ENCODE measurements around the gene RAB10.
"Not testable (repeated sequence)": the region's sequence is repeated elsewhere in the genome, so short reads cannot be mapped to it uniquely, and the experiment has no call there.

The RAB10 gene

DNA sequence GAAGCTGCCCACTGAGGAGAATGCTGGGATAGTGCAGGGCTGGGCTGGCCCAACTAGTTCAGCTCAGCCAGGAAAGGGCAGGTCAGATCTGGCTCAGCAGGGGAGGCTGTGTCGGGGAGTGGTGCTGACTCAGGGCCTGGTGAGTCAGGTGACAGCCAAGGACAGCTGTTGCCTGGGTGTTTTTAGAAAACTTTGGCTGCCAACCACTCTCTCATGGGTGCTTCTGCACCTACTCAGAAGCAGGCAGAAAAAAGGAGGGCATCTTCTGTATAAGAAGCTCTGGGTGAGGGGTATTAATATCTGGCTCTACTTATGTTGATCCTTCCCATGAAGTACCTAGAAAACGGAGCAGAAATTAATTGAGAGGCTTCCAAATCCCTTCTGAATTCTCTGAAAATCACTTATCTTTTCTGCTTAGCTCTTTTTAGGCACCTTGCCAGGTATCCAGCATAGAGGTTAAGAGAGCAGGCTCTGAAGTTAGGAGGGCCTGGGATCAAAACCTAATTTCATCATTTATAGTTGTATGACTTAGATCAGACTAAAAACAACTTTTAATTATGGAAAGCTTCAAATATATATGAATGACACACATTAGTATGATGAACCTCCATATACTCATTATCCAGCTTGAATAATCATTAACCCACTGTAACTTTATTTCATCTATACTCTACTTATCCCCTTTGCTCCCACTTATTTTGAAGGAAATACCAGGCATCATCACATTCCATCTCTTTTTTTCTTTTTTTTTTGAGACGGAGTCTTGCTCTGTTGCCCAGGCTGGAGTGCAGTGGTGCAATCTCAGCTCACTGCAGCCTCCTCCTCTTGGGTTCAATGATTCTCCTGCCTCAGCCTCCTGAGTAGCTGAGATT is 15.5 kb upstream of the RAB10 start:
- no peak for TF ChIP-seq JUND (IDR thresholded peaks at IDR 0.05; ENCODE audit: low read depth)
- peak in 1 of 2 experiments; percentile 22 for DNase-seq (ENCODE audit: low read depth in 1 of 2, low spot score in 1 of 2)
- in situ Hi-C loops (cut with HindIII; ENCODE audit: low pct_unique_long_range_greater_than_20kb, low sequenced_read_pairs): no loop called here

DNA sequence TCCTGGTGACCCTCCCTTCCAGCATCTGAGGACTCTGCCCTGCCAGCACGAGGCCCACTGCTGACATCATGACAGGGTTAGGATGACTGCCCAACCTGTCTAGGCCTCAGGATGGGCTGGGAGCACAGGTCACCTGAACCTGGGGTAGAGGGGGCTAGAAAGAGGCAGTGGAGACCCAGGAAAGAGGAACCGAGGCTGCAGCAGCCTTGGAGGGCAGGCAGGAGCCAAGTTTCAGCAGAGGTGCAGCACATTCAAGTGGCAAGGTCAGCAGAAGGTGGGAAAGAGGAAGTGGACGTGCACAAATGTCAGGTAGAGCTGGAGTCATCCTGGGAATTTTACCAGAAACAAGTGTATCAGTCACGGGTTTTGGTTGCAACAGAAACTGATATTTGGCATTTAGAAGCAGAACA is 13.6 kb upstream of the RAB10 start:
- no peak for DNase-seq (ENCODE audit: low read depth in 1 of 2, low spot score in 1 of 2)
- in situ Hi-C loops (cut with HindIII; ENCODE audit: low pct_unique_long_range_greater_than_20kb, low sequenced_read_pairs): no loop called here
- no peak for TF ChIP-seq JUND (IDR thresholded peaks at IDR 0.05; ENCODE audit: low read depth)

DNA sequence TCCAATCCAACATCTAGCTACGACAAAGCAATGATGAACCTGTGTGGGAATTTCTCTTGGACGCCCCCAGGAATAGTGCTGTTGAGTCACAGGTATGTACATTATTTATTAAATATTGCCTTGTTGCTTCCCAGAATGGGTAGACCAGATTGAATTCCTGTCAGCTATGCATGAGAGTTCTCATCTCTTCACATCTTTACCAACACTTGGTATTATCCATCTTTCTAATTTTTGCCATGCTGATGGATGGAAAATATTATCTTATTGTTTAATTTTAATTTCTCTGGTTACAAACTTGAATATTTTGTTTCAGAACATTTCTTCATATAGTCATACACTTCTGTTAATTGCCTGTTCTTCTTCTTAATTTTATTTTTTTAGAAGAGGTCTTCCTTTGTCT is 9.6 kb upstream of the RAB10 start:
- TF ChIP-seq JUND (IDR thresholded peaks at IDR 0.05; ENCODE audit: low read depth): no peak
- in situ Hi-C loops (cut with HindIII; ENCODE audit: low pct_unique_long_range_greater_than_20kb, low sequenced_read_pairs): no loop called here
- no peak for DNase-seq (ENCODE audit: low read depth in 1 of 2, low spot score in 1 of 2)

DNA sequence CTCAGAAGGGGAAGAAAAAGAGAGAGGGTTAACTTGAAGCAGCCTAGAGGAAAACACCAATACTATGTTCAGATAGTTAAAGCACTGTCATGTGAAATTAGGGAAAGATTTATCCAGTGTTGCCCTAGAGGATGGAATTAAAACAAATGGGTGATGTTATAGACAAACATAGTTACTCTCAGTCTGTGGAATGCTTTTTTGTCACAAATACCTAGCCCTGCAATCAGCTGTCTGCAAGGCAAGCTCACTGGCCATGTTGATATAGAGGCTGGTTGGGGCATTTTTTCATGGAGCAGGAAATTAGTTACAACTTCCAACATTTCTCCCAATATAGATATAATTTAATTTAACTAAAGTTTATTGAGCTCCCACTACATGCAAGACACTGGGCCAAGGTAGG is 8.4 kb upstream of the RAB10 start:
- in situ Hi-C loops (cut with HindIII; ENCODE audit: low pct_unique_long_range_greater_than_20kb, low sequenced_read_pairs): no loop called here
- no peak for TF ChIP-seq JUND (IDR thresholded peaks at IDR 0.05; ENCODE audit: low read depth)
- no peak for DNase-seq (ENCODE audit: low read depth in 1 of 2, low spot score in 1 of 2)

DNA sequence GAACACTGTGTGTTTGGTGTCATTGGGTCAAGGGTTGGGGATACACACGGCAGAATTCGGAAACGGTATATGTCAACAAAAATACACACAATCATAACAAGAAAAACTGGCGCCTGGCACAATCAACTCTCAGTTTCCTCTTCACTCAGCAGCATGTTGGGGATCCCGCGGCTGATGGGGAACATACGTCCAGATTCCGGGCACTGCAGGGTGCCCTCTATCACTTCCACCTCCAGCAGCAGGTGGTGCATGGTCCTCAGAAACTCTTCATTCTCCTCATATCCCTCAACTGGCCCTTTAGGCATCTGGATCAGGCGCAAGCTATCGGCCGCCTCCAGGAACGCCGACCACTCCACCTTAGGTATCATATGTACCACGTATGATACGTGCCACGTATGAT is 5.8 kb upstream of the RAB10 start:
- DNase-seq (ENCODE audit: low read depth in 1 of 2, low spot score in 1 of 2); in situ Hi-C loops (cut with HindIII; ENCODE audit: low pct_unique_long_range_greater_than_20kb, low sequenced_read_pairs): not testable (repeated sequence)

DNA sequence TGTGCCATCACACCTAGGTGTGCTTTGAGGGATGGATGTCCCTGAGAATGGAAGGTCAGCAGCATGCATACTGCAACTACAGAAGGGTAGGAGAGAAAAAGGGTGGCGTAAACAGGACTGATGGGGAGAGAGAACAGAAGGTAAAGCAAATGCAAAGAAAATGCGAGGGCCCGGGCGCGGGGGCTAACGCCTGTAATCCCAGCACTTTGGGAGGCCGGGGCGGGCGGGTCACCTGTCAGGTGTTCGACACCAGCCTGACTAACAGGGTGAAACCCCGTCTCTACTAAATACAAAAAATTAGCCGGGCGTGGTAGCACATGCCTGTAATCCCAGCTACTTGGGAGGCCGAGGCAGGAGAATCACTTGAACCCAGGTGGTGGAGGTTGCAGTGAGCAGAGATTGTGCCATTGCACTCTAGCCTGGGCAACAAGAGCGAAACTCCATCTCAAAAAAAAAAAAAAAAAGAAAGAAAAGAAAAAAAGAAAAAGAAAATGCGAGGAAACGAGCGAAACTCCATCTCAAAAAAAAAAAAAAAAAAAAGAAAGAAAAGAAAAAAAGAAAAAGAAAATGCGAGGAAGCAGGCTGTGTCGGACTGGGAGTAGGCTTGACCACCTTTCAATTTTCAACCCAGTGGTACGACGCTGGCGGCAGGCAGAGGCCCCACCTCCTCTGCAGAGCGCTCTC is 1.2 kb upstream of the RAB10 start:
- in situ Hi-C loops (cut with HindIII; ENCODE audit: low pct_unique_long_range_greater_than_20kb, low sequenced_read_pairs); DNase-seq (ENCODE audit: low read depth in 1 of 2, low spot score in 1 of 2): not testable (repeated sequence)

DNA sequence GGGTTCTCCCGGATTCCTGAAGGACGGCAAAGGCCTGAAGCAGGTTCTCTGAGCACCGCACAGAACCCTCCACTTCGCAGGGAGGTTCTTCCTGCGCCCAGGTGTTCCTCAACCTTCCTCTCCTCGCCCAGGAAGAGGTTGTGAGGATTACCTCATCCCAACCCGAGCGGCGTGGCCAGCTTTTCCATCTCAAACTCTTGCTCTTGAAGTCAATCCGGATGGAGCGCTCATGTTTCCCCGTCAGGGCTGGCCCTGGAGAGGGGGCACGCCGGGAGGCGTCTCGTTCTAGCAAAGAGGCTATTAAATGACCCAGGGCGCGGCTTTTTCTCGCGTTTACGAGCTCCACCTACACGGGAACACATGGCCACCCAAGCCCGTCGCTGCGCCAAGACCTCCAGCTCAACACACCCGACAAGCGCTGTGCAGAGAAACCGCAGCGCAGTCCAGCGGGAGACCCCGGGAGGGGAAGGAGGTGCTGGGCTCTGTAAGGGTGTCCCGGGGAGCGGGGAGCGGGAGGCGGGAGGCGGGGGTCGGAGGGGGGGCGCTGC is 540 bp upstream of the RAB10 start:
- in situ Hi-C loops (cut with HindIII; ENCODE audit: low pct_unique_long_range_greater_than_20kb, low sequenced_read_pairs): no loop called here
- no peak for TF ChIP-seq JUND (IDR thresholded peaks at IDR 0.05; ENCODE audit: low read depth)
- peak; percentile 23 to 84 for DNase-seq (ENCODE audit: low read depth in 1 of 2, low spot score in 1 of 2)

DNA sequence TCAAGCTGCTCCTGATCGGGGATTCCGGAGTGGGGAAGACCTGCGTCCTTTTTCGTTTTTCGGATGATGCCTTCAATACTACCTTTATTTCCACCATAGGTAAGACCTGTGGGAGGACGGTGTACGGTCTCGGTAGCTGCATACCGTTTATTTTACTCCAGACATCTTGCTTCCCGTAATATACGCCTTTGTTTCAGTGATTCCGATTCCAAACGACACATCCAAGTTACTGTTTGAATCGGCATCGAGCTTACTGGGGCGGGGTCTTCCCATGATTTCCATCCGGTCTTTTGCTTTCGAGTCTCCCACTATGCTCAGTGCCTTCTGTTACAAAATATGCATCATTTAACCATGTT is 731 bp downstream of the RAB10 start:
- DNase-seq (ENCODE audit: low read depth in 1 of 2, low spot score in 1 of 2): no peak
- TF ChIP-seq JUND (IDR thresholded peaks at IDR 0.05; ENCODE audit: low read depth): no peak
- in situ Hi-C loops (cut with HindIII; ENCODE audit: low pct_unique_long_range_greater_than_20kb, low sequenced_read_pairs): no loop called here

DNA sequence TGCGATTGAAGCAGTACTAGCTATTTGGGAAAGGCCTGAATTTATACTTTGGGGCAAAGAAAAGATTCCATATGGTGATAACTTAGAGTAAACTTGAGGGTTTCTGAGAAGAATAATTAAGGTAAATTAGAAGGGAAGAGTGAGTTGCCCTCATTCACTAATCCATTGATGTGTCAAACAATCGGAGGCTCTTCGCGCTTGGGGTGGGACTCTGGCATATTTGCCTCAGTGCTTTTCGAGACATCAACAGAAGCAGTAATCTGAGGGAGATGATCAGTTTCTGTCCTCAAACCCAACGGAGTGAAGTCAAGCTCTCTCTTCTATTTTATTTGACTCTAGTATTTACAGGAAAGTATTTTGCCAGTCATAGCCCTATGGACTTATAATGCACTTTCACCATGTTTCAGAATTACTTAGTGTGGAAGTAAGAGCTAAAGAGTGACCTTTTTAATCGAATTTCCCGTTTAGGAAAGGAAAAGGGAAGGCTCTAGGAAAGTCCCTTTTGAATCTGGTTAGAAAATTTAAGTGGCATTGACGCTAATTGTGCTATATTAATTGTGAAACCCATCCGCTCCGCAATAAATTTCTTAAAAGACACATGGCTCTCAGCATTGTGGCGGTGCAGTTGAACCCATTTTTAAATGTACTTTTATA is 1.3 kb downstream of the RAB10 start:
- DNase-seq (ENCODE audit: low read depth in 1 of 2, low spot score in 1 of 2): no peak
- no peak for TF ChIP-seq JUND (IDR thresholded peaks at IDR 0.05; ENCODE audit: low read depth)
- in situ Hi-C loops (cut with HindIII; ENCODE audit: low pct_unique_long_range_greater_than_20kb, low sequenced_read_pairs): no loop called here

DNA sequence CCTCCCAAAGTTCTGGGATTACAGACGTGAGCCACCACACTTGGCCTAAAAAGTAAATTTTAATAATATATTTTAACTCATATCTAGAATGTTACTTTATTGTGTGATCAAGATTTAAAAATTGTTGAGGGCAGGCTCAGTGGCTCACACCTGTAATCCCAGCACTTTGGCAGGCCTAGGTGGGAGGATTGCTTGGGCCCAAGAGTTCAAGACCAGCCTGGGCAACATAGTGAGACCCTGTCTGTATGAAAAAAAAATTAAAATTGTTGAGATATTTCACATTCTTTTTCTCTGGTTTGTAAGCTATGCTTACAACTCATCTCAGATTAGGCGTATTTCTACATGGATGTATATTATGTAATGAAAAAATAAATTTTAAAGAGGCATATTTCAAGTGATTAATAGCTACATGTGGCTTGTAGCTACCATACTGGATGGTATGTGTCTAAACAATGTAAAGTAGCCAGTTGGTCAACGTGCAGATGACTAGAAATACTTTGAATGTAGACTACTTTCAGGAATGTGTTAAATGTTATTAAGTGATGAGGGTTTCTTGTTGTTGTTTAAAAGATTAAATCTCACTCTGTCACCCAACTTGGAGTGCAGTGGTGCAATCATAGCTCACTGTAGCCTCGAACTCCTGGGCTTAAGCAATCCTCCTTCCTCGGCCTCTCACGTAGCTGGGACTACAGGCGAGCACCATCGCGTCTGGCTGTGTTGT is 5.9 kb downstream of the RAB10 start:
- DNase-seq (ENCODE audit: low read depth in 1 of 2, low spot score in 1 of 2): no peak
- no peak for TF ChIP-seq JUND (IDR thresholded peaks at IDR 0.05; ENCODE audit: low read depth)
- in situ Hi-C loops (cut with HindIII; ENCODE audit: low pct_unique_long_range_greater_than_20kb, low sequenced_read_pairs): no loop called here

DNA sequence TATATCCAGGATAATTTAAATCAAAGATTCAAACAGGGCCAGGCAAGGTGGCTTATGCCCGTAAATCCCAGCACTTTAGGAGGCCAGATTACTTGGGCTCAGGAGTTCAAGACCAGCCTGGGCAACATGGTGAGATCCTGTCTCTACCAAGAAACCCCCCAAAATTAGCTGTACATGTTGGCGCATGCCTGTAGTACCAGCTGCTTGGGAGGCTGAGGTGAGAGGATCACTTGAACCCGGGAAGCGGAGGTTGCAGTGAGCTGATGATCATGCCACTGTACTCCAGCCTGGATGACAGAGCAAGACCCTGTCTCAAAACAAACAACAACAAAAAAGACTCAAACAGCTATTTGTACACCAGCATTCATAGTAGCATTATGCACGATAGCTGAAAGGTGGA is 9.2 kb downstream of the RAB10 start:
- no peak for TF ChIP-seq JUND (IDR thresholded peaks at IDR 0.05; ENCODE audit: low read depth)
- in situ Hi-C loops (cut with HindIII; ENCODE audit: low pct_unique_long_range_greater_than_20kb, low sequenced_read_pairs): no loop called here

DNA sequence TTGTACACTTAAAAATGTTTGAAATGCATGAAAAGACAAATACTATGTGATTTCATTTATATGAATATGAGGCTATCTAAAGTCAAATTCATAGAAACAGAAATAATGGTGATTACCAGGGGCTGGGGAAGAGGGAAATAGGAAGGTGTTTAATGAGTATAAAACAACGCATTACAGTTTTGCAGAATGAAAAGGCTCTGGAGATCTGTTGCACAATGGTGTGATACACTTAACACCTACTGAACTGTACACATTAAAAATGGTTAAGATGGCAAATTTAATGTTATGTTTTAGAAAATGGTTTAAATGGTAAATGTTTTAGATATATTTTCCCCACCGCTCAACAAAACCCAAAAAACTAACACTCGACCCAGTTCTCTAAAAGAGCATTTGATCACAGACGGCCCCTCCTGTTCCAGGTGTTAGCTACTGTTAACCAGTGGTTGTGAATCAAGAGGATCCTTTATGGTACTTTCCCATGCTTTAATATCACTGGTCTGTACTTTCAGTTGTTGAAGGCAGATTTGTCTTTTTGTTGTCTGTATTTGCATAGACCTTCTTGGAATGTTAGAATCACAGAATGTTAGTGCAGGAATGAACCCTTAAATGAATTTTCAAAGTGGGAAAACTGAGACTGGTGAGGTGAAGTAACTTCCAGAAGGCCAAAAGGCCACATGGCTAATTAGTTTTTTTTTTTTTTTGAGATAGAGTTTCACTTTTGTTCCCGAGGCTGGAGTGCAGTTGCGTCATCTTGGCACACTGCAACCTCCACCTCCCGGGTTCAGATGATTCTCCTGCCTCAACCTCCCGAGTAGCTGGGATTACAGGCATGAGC is 10.2 kb downstream of the RAB10 start:
- DNase-seq (ENCODE audit: low read depth in 1 of 2, low spot score in 1 of 2): no peak
- in situ Hi-C loops (cut with HindIII; ENCODE audit: low pct_unique_long_range_greater_than_20kb, low sequenced_read_pairs): no loop called here
- TF ChIP-seq JUND (IDR thresholded peaks at IDR 0.05; ENCODE audit: low read depth): no peak

More for the DNA sequence above, 9.2 kb downstream of the RAB10 start:
- no peak for DNase-seq (ENCODE audit: low read depth in 1 of 2, low spot score in 1 of 2)
